Fibroblast of skin of left quadriceps (primary cell): Measurements from ENCODE around the gene GOLGB1.

Experiments used
- DNase-seq, 2 experiments: peaks; one replicate each; pipeline ENCODE4 v3.0.0-alpha.2; 2013; ENCODE audit warnings: low read depth in 2 of 2

Gene GOLGB1

DNA sequence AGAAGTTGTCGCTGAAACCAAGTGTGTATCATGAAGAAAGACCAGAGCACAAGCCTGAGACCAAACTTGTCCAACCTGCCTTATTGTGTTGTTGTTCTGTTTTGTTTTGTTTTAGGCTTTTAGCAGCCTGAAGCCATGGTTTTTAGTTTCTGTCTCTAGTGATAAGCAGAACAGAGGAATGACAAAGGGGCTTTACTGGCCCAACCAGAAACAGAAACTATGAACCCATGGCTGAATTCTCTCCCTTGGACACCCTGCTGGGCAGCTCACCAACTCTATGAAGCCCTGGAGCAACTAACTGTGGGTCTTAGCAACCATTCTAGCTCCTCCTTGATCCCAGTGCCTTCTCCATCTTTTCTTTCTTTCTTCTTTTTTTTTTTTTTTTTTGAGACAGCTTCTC lies 119.2 kb downstream of the GOLGB1 start:
- DNase-seq = no peak

DNA sequence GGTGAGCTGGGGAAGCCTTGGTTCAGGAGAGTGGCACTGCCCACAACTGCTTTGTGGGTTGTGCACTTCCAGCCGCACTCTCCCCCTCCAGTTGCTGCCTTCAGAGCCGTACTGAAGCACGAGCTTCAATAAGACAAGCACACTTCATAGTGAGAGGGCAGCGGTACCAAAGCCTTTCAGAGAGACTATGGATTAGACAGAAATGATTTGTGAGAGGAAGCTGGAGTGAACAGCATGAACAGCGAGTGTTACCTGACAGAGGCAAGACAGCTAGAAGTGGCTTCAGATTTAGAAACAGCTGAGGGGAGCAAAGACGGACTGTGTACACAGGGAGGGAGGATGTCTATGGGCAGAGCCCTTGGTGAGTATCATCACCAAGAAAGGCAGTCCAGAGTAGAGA lies 119.9 kb downstream of the GOLGB1 start:
- no peak for DNase-seq

DNA sequence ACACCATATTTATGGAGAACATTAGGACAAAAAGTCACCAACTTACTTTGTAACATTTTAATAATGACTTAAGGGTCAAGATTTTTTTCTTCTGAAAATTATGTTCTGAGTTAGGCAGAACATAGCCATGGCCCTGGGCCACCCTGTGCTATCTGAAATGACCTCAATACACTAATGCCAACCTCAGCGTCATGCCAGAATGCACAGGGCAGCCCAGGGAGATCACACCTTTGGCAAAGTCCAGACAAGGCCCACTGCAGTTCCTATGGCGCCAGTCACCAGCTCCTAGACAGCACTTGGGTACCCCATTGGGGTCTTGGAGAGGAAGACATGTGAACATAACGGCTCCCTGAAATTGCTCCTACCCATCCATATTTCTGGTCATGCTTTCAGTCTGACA lies 121.9 kb downstream of the GOLGB1 start:
- no peak for DNase-seq

DNA sequence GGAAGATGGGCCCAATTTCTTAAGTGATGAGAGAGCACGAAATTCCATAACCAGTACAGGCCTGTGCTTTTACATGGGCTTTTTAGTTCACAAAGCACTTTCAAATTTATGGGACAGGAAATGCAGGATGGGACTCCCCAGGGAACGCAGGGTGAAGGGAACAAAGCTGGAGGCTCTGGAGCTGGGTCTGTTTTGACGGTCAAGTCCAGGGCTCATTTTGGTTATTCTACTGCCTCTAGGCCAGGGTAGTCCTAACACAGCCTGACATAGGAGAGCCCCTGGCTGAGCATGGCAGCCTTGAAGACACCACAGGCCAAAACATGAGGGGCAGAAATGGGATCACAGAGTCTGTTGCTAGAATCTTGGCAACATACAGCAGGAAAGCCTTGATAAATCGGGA lies 122.3 kb downstream of the GOLGB1 start:
- no peak for DNase-seq

DNA sequence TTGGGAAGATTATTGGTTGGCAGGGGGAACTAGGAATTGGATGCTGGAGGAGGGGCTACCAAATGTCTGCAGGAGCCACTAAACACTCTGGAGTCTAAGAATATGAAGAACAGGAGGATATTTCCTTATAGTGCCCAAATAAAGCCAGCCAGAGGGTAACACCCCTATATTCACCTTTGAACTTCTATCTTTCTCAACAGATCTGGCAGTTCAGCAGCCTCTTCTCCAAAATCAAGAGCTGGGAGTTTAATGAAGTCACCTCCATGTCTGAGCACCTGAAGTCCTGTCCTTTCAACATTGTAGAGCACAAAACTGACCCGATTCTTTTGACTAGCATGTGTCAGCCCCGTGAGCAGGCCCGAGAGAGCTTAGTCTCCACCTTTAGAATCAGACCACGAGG lies 123.0 kb downstream of the GOLGB1 start:
- DNase-seq = no peak

DNA sequence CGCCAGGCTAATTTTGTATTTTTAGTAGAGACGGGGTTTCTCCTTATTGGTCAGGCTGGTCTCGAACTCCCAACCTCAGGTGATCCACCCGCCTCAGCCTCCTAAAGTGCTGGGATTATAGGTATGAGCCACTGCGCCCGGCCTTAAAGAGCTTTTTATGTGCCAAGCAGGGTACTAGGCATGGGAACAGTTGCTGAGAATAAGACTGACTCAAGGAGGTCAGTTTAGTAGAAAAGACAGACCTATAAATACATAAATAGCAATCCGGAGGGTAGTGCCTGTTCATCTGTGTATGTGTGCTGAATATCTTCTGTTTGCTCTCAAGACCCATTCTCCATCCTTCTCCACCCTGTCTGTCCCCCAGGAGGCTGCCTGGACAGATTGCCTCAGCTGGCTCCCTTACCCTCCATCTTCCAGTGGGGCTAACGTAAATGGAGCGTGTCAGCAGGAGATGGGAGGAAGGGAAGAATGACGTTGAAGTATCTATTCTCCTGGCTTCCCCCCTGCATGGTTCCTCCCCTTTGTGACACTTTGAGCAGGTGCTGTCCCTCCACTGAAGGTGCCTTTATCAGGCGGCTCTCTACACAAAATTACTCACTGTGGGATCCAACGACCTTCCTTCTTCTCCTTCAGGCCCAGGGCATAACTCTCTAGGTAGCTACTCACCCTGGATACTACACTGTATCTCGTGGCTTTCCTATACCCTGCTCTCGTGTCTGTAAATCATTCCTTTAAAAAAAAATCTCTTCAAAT lies 125.2 kb downstream of the GOLGB1 start:
- DNase-seq = no peak

DNA sequence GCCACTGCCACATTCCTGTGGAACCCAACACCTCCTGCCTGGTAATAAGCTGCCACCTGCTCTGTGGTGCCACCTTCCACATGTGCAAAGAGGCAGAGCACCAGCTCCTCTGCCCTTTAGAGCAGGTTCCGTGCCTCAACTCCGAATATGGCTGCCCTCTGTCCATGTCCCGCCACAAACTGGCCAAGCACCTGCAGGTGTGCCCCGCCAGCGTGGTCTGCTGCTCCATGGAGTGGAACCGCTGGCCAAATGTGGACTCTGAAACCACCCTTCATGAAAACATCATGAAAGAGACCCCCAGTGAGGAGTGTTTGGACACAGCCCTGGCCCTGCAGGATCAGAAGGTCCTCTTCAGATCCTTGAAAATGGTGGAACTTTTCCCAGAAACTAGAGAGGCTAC lies 128.1 kb downstream of the GOLGB1 start:
- DNase-seq = no peak

DNA sequence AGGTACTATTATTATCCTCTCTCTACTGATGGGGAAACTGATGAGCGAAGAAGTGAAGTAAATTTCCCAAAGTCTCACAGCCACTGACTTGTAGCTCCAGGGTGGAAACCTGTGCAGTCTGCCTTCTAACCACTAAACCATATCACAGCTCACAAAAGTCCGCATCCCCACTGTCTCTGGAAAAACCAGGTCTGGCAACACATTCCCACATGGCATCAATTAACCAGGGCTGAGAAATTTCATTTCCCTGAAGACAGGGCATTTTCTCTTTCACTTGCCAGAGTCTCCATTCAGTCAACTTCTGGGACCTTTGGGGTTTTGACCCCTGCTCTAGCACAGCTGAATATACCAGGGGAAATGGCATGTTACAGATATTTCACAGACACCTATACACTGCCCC lies 129.8 kb downstream of the GOLGB1 start:
- DNase-seq = no peak
